ENCODE results near the gene PDZD7.

DNA sequence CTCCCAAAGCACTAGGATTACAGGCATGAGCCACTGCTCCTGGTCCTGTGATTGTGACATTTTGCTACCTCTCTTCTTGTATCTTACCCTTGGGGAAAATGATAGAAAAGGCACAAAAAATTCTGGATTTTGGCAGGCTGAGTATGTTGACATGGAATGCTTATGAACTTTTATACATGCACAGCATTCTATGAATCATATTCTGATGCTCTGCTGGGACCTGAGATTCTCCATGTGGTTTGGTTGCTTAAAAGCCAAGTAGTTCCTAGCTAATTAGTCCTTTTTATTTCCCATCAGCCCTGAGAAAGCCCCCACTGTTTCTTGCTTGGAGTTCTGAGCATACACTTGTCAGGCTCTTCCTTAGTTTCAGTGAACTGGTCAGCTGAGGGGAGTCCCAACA, 22.6 kb upstream of the PDZD7 start:
- TF ChIP-seq, protein P1, sequence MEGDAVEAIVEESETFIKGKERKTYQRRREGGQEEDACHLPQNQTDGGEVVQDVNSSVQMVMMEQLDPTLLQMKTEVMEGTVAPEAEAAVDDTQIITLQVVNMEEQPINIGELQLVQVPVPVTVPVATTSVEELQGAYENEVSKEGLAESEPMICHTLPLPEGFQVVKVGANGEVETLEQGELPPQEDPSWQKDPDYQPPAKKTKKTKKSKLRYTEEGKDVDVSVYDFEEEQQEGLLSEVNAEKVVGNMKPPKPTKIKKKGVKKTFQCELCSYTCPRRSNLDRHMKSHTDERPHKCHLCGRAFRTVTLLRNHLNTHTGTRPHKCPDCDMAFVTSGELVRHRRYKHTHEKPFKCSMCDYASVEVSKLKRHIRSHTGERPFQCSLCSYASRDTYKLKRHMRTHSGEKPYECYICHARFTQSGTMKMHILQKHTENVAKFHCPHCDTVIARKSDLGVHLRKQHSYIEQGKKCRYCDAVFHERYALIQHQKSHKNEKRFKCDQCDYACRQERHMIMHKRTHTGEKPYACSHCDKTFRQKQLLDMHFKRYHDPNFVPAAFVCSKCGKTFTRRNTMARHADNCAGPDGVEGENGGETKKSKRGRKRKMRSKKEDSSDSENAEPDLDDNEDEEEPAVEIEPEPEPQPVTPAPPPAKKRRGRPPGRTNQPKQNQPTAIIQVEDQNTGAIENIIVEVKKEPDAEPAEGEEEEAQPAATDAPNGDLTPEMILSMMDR (IDR thresholded peaks at IDR 0.05) = no peak
- TF ChIP-seq POLR2A (IDR thresholded peaks at IDR 0.05; ENCODE audit: low read depth) = no peak

All from esophagus muscularis mucosa (tissue), 3 donors.